ENCODE results near the gene WDR91.

WDR91 gene

GRCh38 chr7:135152442-135152841 lies 58.9 kb downstream of the WDR91 start:
- Histone ChIP-seq H3K9ac (ENCODE audit: low read length) (no peak overlapping the region), H3K27me3 (ENCODE audit: control insufficient read depth, insufficient read depth, low read length) (no peaks in the 10 kb centered on the region)

GRCh38 chr7:135151533-135151932 lies 59.8 kb downstream of the WDR91 start:
- H3K36me3 ChIP-seq (ENCODE audit: control insufficient read depth, low read depth, low read length): no peaks in the 10 kb centered on the region

More at GRCh38 chr7:135152442-135152841, 58.9 kb downstream of the WDR91 start:
- Histone ChIP-seq H3K36me3 (ENCODE audit: control insufficient read depth, low read depth, low read length) (no peaks in the 10 kb centered on the region), H3K4me3 (ENCODE audit: low read length) (no peak overlapping the region), H3K9me3 (ENCODE audit: control insufficient read depth, low read depth, low read length) (peaks cover 5% of the 10 kb centered on the region), H3K27ac (ENCODE audit: low read length) (no peak overlapping the region), H3K4me1 (ENCODE audit: control insufficient read depth, low read depth, low read length) (no peaks in the 10 kb centered on the region)

GRCh38 chr7:135151132-135151531 lies 60.2 kb downstream of the WDR91 start:
- no peaks in the 10 kb centered on the region for H3K4me1 ChIP-seq (ENCODE audit: control insufficient read depth, low read depth, low read length)
- no peaks in the 10 kb centered on the region for H3K27me3 ChIP-seq (ENCODE audit: control insufficient read depth, insufficient read depth, low read length)
- no peak overlapping the region for H3K27ac ChIP-seq (ENCODE audit: low read length)
- H3K9ac ChIP-seq (ENCODE audit: low read length): no peak overlapping the region
- H3K36me3 ChIP-seq (ENCODE audit: control insufficient read depth, low read depth, low read length): no peaks in the 10 kb centered on the region
- H3K9me3 ChIP-seq (ENCODE audit: control insufficient read depth, low read depth, low read length): peaks cover 5% of the 10 kb centered on the region
- no peak overlapping the region for H3K4me3 ChIP-seq (ENCODE audit: low read length)

More at GRCh38 chr7:135151533-135151932, 59.8 kb downstream of the WDR91 start:
- Histone ChIP-seq H3K9me3 (ENCODE audit: control insufficient read depth, low read depth, low read length) (peaks cover 5% of the 10 kb centered on the region), H3K4me1 (ENCODE audit: control insufficient read depth, low read depth, low read length) (no peaks in the 10 kb centered on the region), H3K27me3 (ENCODE audit: control insufficient read depth, insufficient read depth, low read length) (no peaks in the 10 kb centered on the region), H3K27ac (ENCODE audit: low read length) (no peak overlapping the region), H3K9ac (ENCODE audit: low read length) (no peak overlapping the region), H3K4me3 (ENCODE audit: low read length) (no peak overlapping the region)

- Histone ChIP-seq H3K4me1 (ENCODE audit: control insufficient read depth, low read depth, low read length) (no peaks in the 10 kb centered on the region), H3K27me3 (ENCODE audit: control insufficient read depth, insufficient read depth, low read length) (no peaks in the 10 kb centered on the region), H3K27ac (ENCODE audit: low read length) (no peak overlapping the region), H3K9ac (ENCODE audit: low read length) (no peak overlapping the region), H3K9me3 (ENCODE audit: control insufficient read depth, low read depth, low read length) (no peaks in the 10 kb centered on the region), H3K36me3 (ENCODE audit: control insufficient read depth, low read depth, low read length) (no peaks in the 10 kb centered on the region), H3K4me3 (ENCODE audit: low read length) (no peak overlapping the region)
Measured at GRCh38 chr7:135150072-135150782, 61.1 kb downstream of the WDR91 start.

GRCh38 chr7:135147899-135148721 lies 63.2 kb downstream of the WDR91 start, which contains the start of gene TMEM140:
TMEM140 (plus strand) TSS chr7:135148072; CDS start chr7:135164442, 16,370 bp downstream.
- Histone ChIP-seq H3K4me3 (ENCODE audit: low read length) (no peak within 1 kb of the TSS), H3K27me3 (ENCODE audit: control insufficient read depth, insufficient read depth, low read length) (no peaks in the 10 kb centered on the region), H3K4me1 (ENCODE audit: control insufficient read depth, low read depth, low read length) (no peaks in the 10 kb centered on the region), H3K9ac (ENCODE audit: low read length) (no peak within 1 kb of the TSS), H3K36me3 (ENCODE audit: control insufficient read depth, low read depth, low read length) (no peaks in the 10 kb centered on the region), H3K27ac (ENCODE audit: low read length) (no peak within 1 kb of the TSS), H3K9me3 (ENCODE audit: control insufficient read depth, low read depth, low read length) (no peaks in the 10 kb centered on the region)

- Histone ChIP-seq H3K4me1 (ENCODE audit: control insufficient read depth, low read depth, low read length) (no peaks in the 10 kb centered on the region), H3K9me3 (ENCODE audit: control insufficient read depth, low read depth, low read length) (no peaks in the 10 kb centered on the region), H3K27me3 (ENCODE audit: control insufficient read depth, insufficient read depth, low read length) (no peaks in the 10 kb centered on the region), H3K36me3 (ENCODE audit: control insufficient read depth, low read depth, low read length) (no peaks in the 10 kb centered on the region), H3K4me3 (ENCODE audit: low read length) (no peak overlapping the region), H3K9ac (ENCODE audit: low read length) (no peak overlapping the region), H3K27ac (ENCODE audit: low read length) (no peak overlapping the region)
Measured at GRCh38 chr7:135147341-135147898, 63.9 kb downstream of the WDR91 start.

GRCh38 chr7:135143885-135144668 lies 67.2 kb downstream of the WDR91 start:
- no peak overlapping the region for H3K9ac ChIP-seq (ENCODE audit: low read length)
- no peaks in the 10 kb centered on the region for H3K4me1 ChIP-seq (ENCODE audit: control insufficient read depth, low read depth, low read length)
- H3K4me3 ChIP-seq (ENCODE audit: low read length): no peak overlapping the region
- no peaks in the 10 kb centered on the region for H3K27me3 ChIP-seq (ENCODE audit: control insufficient read depth, insufficient read depth, low read length)
- no peaks in the 10 kb centered on the region for H3K9me3 ChIP-seq (ENCODE audit: control insufficient read depth, low read depth, low read length)
- H3K36me3 ChIP-seq (ENCODE audit: control insufficient read depth, low read depth, low read length): no peaks in the 10 kb centered on the region
- no peak overlapping the region for H3K27ac ChIP-seq (ENCODE audit: low read length)
